Measurements from ENCODE around the gene STX1A.

Gene STX1A

GRCh38 chr7:73718905-73719805, at the start of gene STX1A:
Gene STX1A, minus strand, starts transcription at chr7:73719669. Its CDS starts 38 bp downstream, at chr7:73719631.
- no peak for DNase-seq (ENCODE audit: low read depth)
- in situ Hi-C loops (cut with HindIII; ENCODE audit: low sequenced_read_pairs), result no loop called here
- no peak for TF ChIP-seq CTCF (IDR thresholded peaks at IDR 0.05; ENCODE audit: low read depth, low read length, missing control alignments)
- H3K4me3 ChIP-seq (ENCODE audit: low read depth, low read length), result peak within 1 kb of the TSS; percentile 89

GRCh38 chr7:73768641-73769480, 49.4 kb upstream of the STX1A start:
- TF ChIP-seq CTCF (IDR thresholded peaks at IDR 0.05; ENCODE audit: low read depth, low read length, missing control alignments), result no peak
- in situ Hi-C loops (cut with HindIII; ENCODE audit: low sequenced_read_pairs), result no loop called here
- DNase-seq (ENCODE audit: low read depth), result no peak
- H3K4me3 ChIP-seq (ENCODE audit: low read depth, low read length), result no peak overlapping the region

- TF ChIP-seq CTCF (IDR thresholded peaks at IDR 0.05; ENCODE audit: low read depth, low read length, missing control alignments), result no peak
- in situ Hi-C loops (cut with HindIII; ENCODE audit: low sequenced_read_pairs), result no loop called here
- no peak overlapping the region for H3K4me3 ChIP-seq (ENCODE audit: low read depth, low read length)
- DNase-seq (ENCODE audit: low read depth), result no peak
Observed at GRCh38 chr7:73766556-73767229, 47.2 kb upstream of the STX1A start.

- DNase-seq (ENCODE audit: low read depth), result no peak
- H3K4me3 ChIP-seq (ENCODE audit: low read depth, low read length), result no peak overlapping the region
- in situ Hi-C loops (cut with HindIII; ENCODE audit: low sequenced_read_pairs), result no loop called here
- no peak for TF ChIP-seq CTCF (IDR thresholded peaks at IDR 0.05; ENCODE audit: low read depth, low read length, missing control alignments)
Observed at GRCh38 chr7:73762659-73762999, 43.2 kb upstream of the STX1A start.

GRCh38 chr7:73761854-73762658, 42.6 kb upstream of the STX1A start:
- DNase-seq (ENCODE audit: low read depth), result no peak
- no peak overlapping the region for H3K4me3 ChIP-seq (ENCODE audit: low read depth, low read length)
- no peak for TF ChIP-seq CTCF (IDR thresholded peaks at IDR 0.05; ENCODE audit: low read depth, low read length, missing control alignments)
- in situ Hi-C loops (cut with HindIII; ENCODE audit: low sequenced_read_pairs), result no loop called here
